Esophagus (tissue), 2 donors: Measurements from ENCODE around the gene RACGAP1. TPM values are rescaled to one million over a fixed set of nuclear protein-coding genes. Genes with fewer than 3 reads are reported as not detected.

Source experiments
- H3K27ac ChIP-seq, 2 donors: one replicate each; pipeline ENCODE4 v1.5.1; 2013; ENCODE audit warnings: low read depth in 2 of 2, mild to moderate bottlenecking in 2 of 2, inconsistent platforms in 1 of 2, low read length in 1 of 2, moderate library complexity in 1 of 2
- H3K27me3 ChIP-seq, 2 donors: one replicate each; pipeline ENCODE4 v1.6.1; 2013; ENCODE audit warnings: low read length in 2 of 2, control low read depth in 1 of 2, mild to moderate bottlenecking in 1 of 2; ENCODE audit not compliant: insufficient read depth in 2 of 2, control insufficient read depth in 1 of 2
- H3K36me3 ChIP-seq, 2 donors: one replicate each; pipeline ENCODE4 v1.6.1; 2013; ENCODE audit warnings: low read length in 1 of 2; ENCODE audit not compliant: control insufficient read depth in 2 of 2, insufficient read depth in 2 of 2
- H3K4me1 ChIP-seq, 2 donors: one replicate each; pipeline ENCODE4 v1.6.1; 2013; ENCODE audit warnings: low read length in 1 of 2; ENCODE audit not compliant: control insufficient read depth in 2 of 2, insufficient read depth in 2 of 2
- H3K4me3 ChIP-seq, 2 donors: one replicate each; pipeline ENCODE4 v1.5.1; 2013; ENCODE audit warnings: low read length in 2 of 2, mild to moderate bottlenecking in 2 of 2, low read depth in 1 of 2, moderate library complexity in 1 of 2
- H3K9me3 ChIP-seq, 2 donors: one replicate each; pipeline ENCODE4 v1.6.1; 2013; ENCODE audit warnings: mild to moderate bottlenecking in 2 of 2, low read depth in 1 of 2, low read length in 1 of 2, moderate library complexity in 1 of 2; ENCODE audit not compliant: control insufficient read depth in 2 of 2, insufficient read depth in 1 of 2
- WGBS, 2 donors: extraction: QIAGEN DNeasy Blood & Tissue Kit; methylation state at CpG; one replicate each; pipeline ENCODE4 v1.1.7; 2013; 5-methylcytosine and 5-hydroxymethylcytosine counted together
- polyA plus RNA-seq, 2 donors: library from polyadenylated mRNA; stranded (reverse); fragments of 200-250 nt; gene quantifications; one replicate each; pipeline ENCODE4 v1.2.3, GENCODE V29; 2013
- donor health status: healthy with polysubstance abuse.
- donor health status: Bipolar disorder and iron deficiency.

Gene RACGAP1
- polyA plus RNA-seq, 2 donors = 6.0 to 16.8 TPM

- H3K36me3 ChIP-seq = no peaks in the 10 kb centered on the region
- H3K4me1 ChIP-seq = peaks cover 10 to 16% of the 10 kb centered on the region in 2 donors
- WGBS, 2 donors = 2% methylated on average over 40 of the region's 40 CpGs
- H3K27ac ChIP-seq = no peak overlapping the region
- H3K4me3 ChIP-seq = peak overlapping the region; percentile 26 to 34
- no peaks in the 10 kb centered on the region for H3K9me3 ChIP-seq
- H3K27me3 ChIP-seq = no peaks in the 10 kb centered on the region
Measured at GRCh38 chr12:49967042-49967776, 58.1 kb downstream of the RACGAP1 start.

DNA sequence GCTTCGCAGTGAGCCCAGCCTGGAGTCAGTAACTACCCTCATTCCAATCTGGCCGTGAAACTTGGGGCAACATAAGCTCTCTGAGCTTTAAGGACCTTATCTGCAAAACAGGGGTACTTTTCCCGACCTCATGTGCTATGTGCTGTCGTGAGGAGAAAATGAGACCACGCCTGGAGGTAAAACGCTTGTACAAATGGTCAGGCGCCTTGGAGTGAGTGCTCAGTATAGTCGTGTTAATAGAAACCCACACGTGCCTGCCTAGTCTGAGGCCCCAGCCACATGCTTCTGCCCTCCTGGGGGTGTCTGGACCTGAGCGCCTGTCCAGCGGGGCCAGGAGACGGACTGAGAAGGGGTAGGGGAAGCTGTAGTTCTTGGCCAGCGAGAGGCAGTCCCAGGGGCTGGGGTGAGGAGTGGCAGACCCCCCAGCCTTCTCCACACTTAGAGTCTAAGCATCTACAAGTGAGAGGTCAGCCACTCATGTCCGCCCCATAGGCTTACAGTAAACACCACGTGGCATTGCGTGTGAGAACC lies 58.7 kb downstream of the RACGAP1 start:
- 37 to 42% methylated on average over 16 of the region's 16 CpGs for WGBS, 2 donors
- Histone ChIP-seq H3K27ac (no peak overlapping the region), H3K4me1 (peaks cover 10 to 16% of the 10 kb centered on the region in 2 donors), H3K9me3 (no peaks in the 10 kb centered on the region), H3K27me3 (no peaks in the 10 kb centered on the region), H3K36me3 (no peaks in the 10 kb centered on the region), H3K4me3 (no peak overlapping the region)

DNA sequence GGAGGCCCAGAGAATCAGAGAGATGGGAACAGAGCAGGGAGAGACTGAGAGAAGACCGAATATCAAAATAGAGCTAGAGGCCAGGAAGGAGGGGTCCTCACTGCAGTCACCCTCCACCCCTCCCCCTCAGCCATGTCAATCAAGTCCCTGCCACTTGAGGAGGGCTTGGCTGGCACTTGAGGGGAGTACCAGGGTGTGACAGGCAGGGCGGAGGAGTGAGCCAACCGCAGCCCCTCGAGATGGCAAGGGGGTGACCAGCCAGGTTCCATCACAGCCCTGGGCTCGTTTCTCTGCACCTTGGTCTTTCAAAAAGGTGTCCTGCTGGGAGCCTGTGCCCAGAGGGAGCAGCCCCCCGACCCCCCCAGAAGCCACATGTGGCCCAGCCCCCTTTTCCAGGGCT lies 59.5 kb downstream of the RACGAP1 start:
- Histone ChIP-seq H3K27me3 (no peaks in the 10 kb centered on the region), H3K27ac (no peak overlapping the region), H3K9me3 (no peaks in the 10 kb centered on the region), H3K4me3 (no peak overlapping the region), H3K36me3 (no peaks in the 10 kb centered on the region), H3K4me1 (peaks cover 12 to 16% of the 10 kb centered on the region in 2 donors)
- 63 to 78% methylated on average over 6 of the region's 6 CpGs for WGBS, 2 donors

DNA sequence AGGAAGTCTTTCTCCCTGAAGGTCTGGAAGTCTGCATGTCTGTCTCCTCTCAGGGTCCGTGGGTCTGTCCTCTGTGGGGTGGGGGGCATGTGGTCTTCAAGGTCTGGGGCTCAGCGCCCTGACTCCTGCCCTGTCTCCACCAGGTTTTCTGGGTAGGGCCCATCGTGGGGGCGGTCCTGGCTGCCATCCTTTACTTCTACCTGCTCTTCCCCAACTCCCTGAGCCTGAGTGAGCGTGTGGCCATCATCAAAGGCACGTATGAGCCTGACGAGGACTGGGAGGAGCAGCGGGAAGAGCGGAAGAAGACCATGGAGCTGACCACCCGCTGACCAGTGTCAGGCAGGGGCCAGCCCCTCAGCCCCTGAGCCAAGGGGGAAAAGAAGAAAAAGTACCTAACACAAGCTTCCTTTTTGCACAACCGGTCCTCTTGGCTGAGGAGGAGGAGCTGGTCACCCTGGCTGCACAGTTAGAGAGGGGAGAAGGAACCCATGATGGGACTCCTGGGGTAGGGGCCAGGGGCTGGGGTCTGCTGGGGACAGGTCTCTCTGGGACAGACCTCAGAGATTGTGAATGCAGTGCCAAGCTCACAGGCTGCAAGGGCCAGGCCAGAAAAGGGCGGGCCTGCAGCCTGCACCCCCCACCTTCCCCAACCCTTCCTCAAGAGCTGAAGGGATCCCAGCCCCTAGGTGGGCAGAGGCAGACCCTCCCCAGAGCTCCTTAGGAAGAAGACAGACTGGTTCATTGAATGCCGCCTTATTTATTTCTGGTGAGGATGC lies 60.3 kb downstream of the RACGAP1 start:
- Histone ChIP-seq H3K36me3 (no peaks in the 10 kb centered on the region), H3K4me1 (peaks cover 12 to 16% of the 10 kb centered on the region in 2 donors), H3K4me3 (no peak overlapping the region), H3K27ac (no peak overlapping the region), H3K9me3 (no peaks in the 10 kb centered on the region), H3K27me3 (no peaks in the 10 kb centered on the region)
- 66 to 70% methylated on average over 13 of the region's 13 CpGs for WGBS, 2 donors

GRCh38 chr12:49963976-49964815 lies 61.1 kb downstream of the RACGAP1 start:
- no peaks in the 10 kb centered on the region for H3K27me3 ChIP-seq
- H3K4me3 ChIP-seq = no peak overlapping the region
- H3K36me3 ChIP-seq = no peaks in the 10 kb centered on the region
- H3K27ac ChIP-seq = no peak overlapping the region
- 84 to 85% methylated on average over 17 of the region's 17 CpGs for WGBS, 2 donors
- H3K9me3 ChIP-seq = no peaks in the 10 kb centered on the region
- peaks cover 12 to 16% of the 10 kb centered on the region in 2 donors for H3K4me1 ChIP-seq

GRCh38 chr12:49962861-49963765 lies 62.2 kb downstream of the RACGAP1 start:
- no peak overlapping the region for H3K27ac ChIP-seq
- no peak overlapping the region for H3K4me3 ChIP-seq
- no peaks in the 10 kb centered on the region for H3K27me3 ChIP-seq
- H3K36me3 ChIP-seq = no peaks in the 10 kb centered on the region
- peaks cover 12 to 16% of the 10 kb centered on the region in 2 donors for H3K4me1 ChIP-seq
- 58 to 60% methylated on average over 21 of the region's 21 CpGs for WGBS, 2 donors
- no peaks in the 10 kb centered on the region for H3K9me3 ChIP-seq

GRCh38 chr12:49961993-49962764 lies 63.1 kb downstream of the RACGAP1 start:
- Histone ChIP-seq H3K27ac (no peak overlapping the region), H3K9me3 (no peaks in the 10 kb centered on the region), H3K4me1 (peaks cover 10 to 12% of the 10 kb centered on the region in 2 donors), H3K4me3 (no peak overlapping the region), H3K27me3 (no peaks in the 10 kb centered on the region), H3K36me3 (no peaks in the 10 kb centered on the region)
- 57 to 61% methylated on average over 36 to 37 of the region's 37 CpGs for WGBS, 2 donors

- Histone ChIP-seq H3K27ac (no peak within 1 kb of the TSS), H3K4me3 (peak within 1 kb of the TSS; percentile 7 to 33), H3K9me3 (no peaks in the 10 kb centered on the region), H3K4me1 (peaks cover 8 to 10% of the 10 kb centered on the region in 2 donors), H3K36me3 (no peaks in the 10 kb centered on the region), H3K27me3 (no peaks in the 10 kb centered on the region)
- WGBS, 2 donors = 3 to 6% methylated on average over 80 to 111 of the region's 111 CpGs
Measured at GRCh38 chr12:49961111-49961922, 64.0 kb downstream of the RACGAP1 start, which contains the start of gene AQP5. AQP5 (plus strand) TSS chr12:49961872; CDS start chr12:49962018, 146 bp downstream.
